Ureter (tissue), 1 donor: ENCODE measurements around the gene MRPS22. TPM values are rescaled to one million over a fixed set of nuclear protein-coding genes. Genes with fewer than 3 reads are reported as not detected.
A peak's percentile ranks its signal among the peaks of the same experiment; 100 is the strongest.
"Not testable (repeated sequence)": the region's sequence is repeated elsewhere in the genome, so short reads cannot be mapped to it uniquely, and the experiment has no call there.

Experiments used
- DNase-seq: peaks from one replicate; pipeline ENCODE4 v3.0.0-alpha.2; 2020; ENCODE audit warnings: low spot score
- total RNA-seq: library from RNA; stranded (reverse); gene quantifications from one replicate; pipeline ENCODE4 v1.2.4, GENCODE V29; 2023
- donor health status: DM: yes; HTN: yes; CAD: no.

The MRPS22 gene
- total RNA-seq, 1 donor from 2014 or later, result 43.9 TPM

- DNase-seq, result no peak
Observed at GRCh38 chr3:139338405-139338804, 5.4 kb upstream of the MRPS22 start.

GRCh38 chr3:139339219-139339906, 4.5 kb upstream of the MRPS22 start:
- DNase-seq, result no peak

- DNase-seq, result no peak
Observed at GRCh38 chr3:139340784-139341183, 3.0 kb upstream of the MRPS22 start.

- no peak for DNase-seq
Observed at GRCh38 chr3:139342054-139342453, 1.8 kb upstream of the MRPS22 start.

GRCh38 chr3:139346771-139347170, 3.0 kb downstream of the MRPS22 start:
- DNase-seq, result no peak

GRCh38 chr3:139353920-139354556, 10.2 kb downstream of the MRPS22 start:
- DNase-seq, result no peak

GRCh38 chr3:139354661-139355060, 10.8 kb downstream of the MRPS22 start:
- DNase-seq, result no peak

- no peak for DNase-seq
Observed at GRCh38 chr3:139355476-139355875, 11.7 kb downstream of the MRPS22 start.

- DNase-seq, result no peak
Observed at GRCh38 chr3:139355891-139356290, 12.1 kb downstream of the MRPS22 start.

GRCh38 chr3:139357899-139358298, 14.1 kb downstream of the MRPS22 start:
- DNase-seq, result no peak

GRCh38 chr3:139358841-139359562, 15.2 kb downstream of the MRPS22 start:
- no peak for DNase-seq

- no peak for DNase-seq
Observed at GRCh38 chr3:139361276-139361675, 17.5 kb downstream of the MRPS22 start.

GRCh38 chr3:139364549-139364948, 20.7 kb downstream of the MRPS22 start:
- no peak for DNase-seq

- no peak for DNase-seq
Observed at GRCh38 chr3:139374099-139374498, 30.3 kb downstream of the MRPS22 start.

- no peak for DNase-seq
Observed at GRCh38 chr3:139377378-139377777, 33.6 kb downstream of the MRPS22 start.

- DNase-seq, result no peak
Observed at GRCh38 chr3:139378587-139379241, 34.9 kb downstream of the MRPS22 start.

GRCh38 chr3:139380575-139380974, 36.8 kb downstream of the MRPS22 start:
- DNase-seq, result no peak

GRCh38 chr3:139382291-139382690, 38.5 kb downstream of the MRPS22 start:
- not testable (repeated sequence) for DNase-seq

GRCh38 chr3:139388077-139388476, 44.3 kb downstream of the MRPS22 start:
- DNase-seq, result no peak

GRCh38 chr3:139388821-139389551, 45.2 kb downstream of the MRPS22 start:
- DNase-seq, result no peak

GRCh38 chr3:139389552-139390368, 45.9 kb downstream of the MRPS22 start, which contains the start of gene COPB2:
Gene COPB2 (minus strand): TSS chr3:139389647. CDS start chr3:139389550, 97 bp downstream.
- peak; percentile 99 for DNase-seq
